Transverse colon (tissue), 4 donors: Measurements from ENCODE around the gene CTNND2. TPM values are rescaled to one million over a fixed set of nuclear protein-coding genes. Genes with fewer than 3 reads are reported as not detected.

Experiments used
- DNase-seq: peaks from one replicate; pipeline ENCODE4 v3.0.0-alpha.2; 2019
- H3K27ac ChIP-seq, 4 donors: fragments of 200-600 bp; sonication (generic); 2 replicates each; pipeline ENCODE4 v1.5.1; 2016 to 2018; ENCODE audit warnings: inconsistent platforms in 4 of 4
- H3K27me3 ChIP-seq: fragments of 200-600 bp; sonication (generic); 2 replicates; pipeline ENCODE4 v1.5.1; 2017; ENCODE audit warnings: inconsistent platforms
- H3K36me3 ChIP-seq, 4 donors: fragments of 200-600 bp; sonication (generic); 2 replicates each; pipeline ENCODE4 v1.5.1; 2017 to 2019; ENCODE audit warnings: inconsistent platforms in 4 of 4
- H3K4me1 ChIP-seq, 4 donors: fragments of 200-600 bp; sonication (generic); 2 replicates each; pipeline ENCODE4 v1.5.1; 2017 to 2020; ENCODE audit warnings: inconsistent platforms in 4 of 4
- H3K4me3 ChIP-seq, 4 donors: fragments of 200-600 bp; sonication (generic); 1 replicate in 1 of 4; 2 replicates in 3 of 4; pipeline versions ENCODE4 v1.5.1 to v1.6.1; 2017 to 2019; ENCODE audit warnings: inconsistent platforms in 4 of 4
- H3K9me3 ChIP-seq, 2 donors: fragments of 200-600 bp; sonication (generic); 2 replicates each; pipeline ENCODE4 v1.5.1; 2017 to 2019; ENCODE audit warnings: inconsistent platforms in 2 of 2
- EP300 ChIP-seq: sonication (generic); formaldehyde crosslinking; IDR thresholded peaks from one replicate; pipeline ENCODE4 v1.6.1; 2017; ENCODE audit warnings: antibody characterized with exemption, low read depth
- POLR2A ChIP-seq: fragments of 450-650 bp; IDR thresholded peaks from one replicate; pipeline ENCODE4 v1.6.1; 2016; ENCODE audit warnings: antibody characterized with exemption, mild to moderate bottlenecking, moderate library complexity
- POLR2AphosphoS5 ChIP-seq, 3 donors: sonication (generic); formaldehyde crosslinking; IDR thresholded peaks; one replicate each; pipeline ENCODE4 v1.6.1; 2016; ENCODE audit warnings: antibody characterized with exemption in 3 of 3
- WGBS, 2 donors: methylation state at CpG; one replicate each; pipeline ENCODE4 v1.1.5; 2018; ENCODE audit warnings: low coverage in 1 of 2; 5-methylcytosine and 5-hydroxymethylcytosine counted together
- in situ Hi-C, 4 donors: fragments of 200-750 bp; cut with MboI; loops; one replicate each; pipeline versions ENCODE4 v1.15.0 to v1.15.1; 2017; ENCODE audit warnings: low sequenced_read_pairs in 3 of 4, low pct_ligation_motif_present in 1 of 4, low pct_unique_long_range_greater_than_20kb in 1 of 4
- intact Hi-C: fragments of 100-400 bp; cut with DNase I; formaldehyde crosslinking; loops from one replicate; pipeline ENCODE4 v1.15.1; 2023; ENCODE audit warnings: low total_unique reads
- total RNA-seq, 4 donors: library from RNA; depleted of rRNA; stranded (reverse); fragments of >200 nt; gene quantifications; one replicate each; pipeline ENCODE4 v1.1.0, GENCODE V29; 2016
- TF ChIP-seq, protein P1 (sequence below), 5 experiments: fragments of 200-600 bp in 3 of 5; fragments of 450-650 bp in 2 of 5; sonication (generic) in 3 of 5; IDR thresholded peaks; 1 replicate in 2 of 5; 2 replicates in 3 of 5; pipeline ENCODE4 v1.5.1; 2016 to 2017; ENCODE audit warnings: antibody characterized with exemption in 5 of 5, inconsistent platforms in 3 of 5, mild to moderate bottlenecking in 2 of 5, moderate library complexity in 1 of 5

The CTNND2 gene
- total RNA-seq, 4 donors from 2014 or later, result 1.9 to 2.1 TPM; not detected in 2

- 61 to 78% methylated on average over 4 to 5 of the region's 5 CpGs for WGBS, 2 donors
- Histone ChIP-seq H3K36me3 (no peaks in the 10 kb centered on the region), H3K27ac (no peak overlapping the region), H3K9me3 (no peaks in the 10 kb centered on the region), H3K4me1 (no peaks in the 10 kb centered on the region), H3K4me3 (no peak overlapping the region), H3K27me3 (no peaks in the 10 kb centered on the region)
- DNase-seq, result no peak
- no peak for TF ChIP-seq EP300
- TF ChIP-seq POLR2AphosphoS5 (IDR thresholded peaks at IDR 0.05), result no peak
- TF ChIP-seq POLR2A, result no peak
- TF ChIP-seq, protein P1, sequence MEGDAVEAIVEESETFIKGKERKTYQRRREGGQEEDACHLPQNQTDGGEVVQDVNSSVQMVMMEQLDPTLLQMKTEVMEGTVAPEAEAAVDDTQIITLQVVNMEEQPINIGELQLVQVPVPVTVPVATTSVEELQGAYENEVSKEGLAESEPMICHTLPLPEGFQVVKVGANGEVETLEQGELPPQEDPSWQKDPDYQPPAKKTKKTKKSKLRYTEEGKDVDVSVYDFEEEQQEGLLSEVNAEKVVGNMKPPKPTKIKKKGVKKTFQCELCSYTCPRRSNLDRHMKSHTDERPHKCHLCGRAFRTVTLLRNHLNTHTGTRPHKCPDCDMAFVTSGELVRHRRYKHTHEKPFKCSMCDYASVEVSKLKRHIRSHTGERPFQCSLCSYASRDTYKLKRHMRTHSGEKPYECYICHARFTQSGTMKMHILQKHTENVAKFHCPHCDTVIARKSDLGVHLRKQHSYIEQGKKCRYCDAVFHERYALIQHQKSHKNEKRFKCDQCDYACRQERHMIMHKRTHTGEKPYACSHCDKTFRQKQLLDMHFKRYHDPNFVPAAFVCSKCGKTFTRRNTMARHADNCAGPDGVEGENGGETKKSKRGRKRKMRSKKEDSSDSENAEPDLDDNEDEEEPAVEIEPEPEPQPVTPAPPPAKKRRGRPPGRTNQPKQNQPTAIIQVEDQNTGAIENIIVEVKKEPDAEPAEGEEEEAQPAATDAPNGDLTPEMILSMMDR (IDR thresholded peaks at IDR 0.05), result no peak
- in situ Hi-C loops (no loop called here), intact Hi-C loops (loop anchor here (5.0 kb wide), 1 partner anchor 1847 kb away; no protein-coding TSS in a partner anchor)
Measured at GRCh38 chr5:11394933-11395332, 509.3 kb downstream of the CTNND2 start.

DNA sequence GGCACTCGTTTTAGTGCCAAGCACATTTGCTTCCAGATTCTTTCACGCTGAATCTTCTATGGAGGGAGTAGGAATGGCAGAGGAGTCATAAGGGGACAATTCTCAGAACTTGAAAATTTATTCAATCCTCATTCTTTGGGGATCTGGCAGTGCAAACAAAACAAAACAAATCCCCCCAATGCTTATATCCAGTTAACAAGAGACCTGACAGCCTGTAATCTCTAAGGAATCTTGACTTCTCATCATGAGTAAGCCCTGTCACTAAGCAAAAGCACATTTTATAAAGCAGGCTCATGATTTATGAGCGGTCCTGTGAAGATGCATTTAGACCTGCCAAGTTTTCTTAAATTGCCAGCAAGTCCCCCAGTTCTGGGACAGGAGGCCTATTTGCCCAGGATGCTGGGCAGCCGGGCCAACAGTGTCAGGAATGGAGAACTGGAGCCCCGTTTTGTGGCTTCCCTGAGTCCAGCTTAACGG lies 513.9 kb downstream of the CTNND2 start:
- DNase-seq, result no peak
- TF ChIP-seq EP300, result no peak
- no peak for TF ChIP-seq POLR2A
- TF ChIP-seq POLR2AphosphoS5 (IDR thresholded peaks at IDR 0.05), result no peak
- TF ChIP-seq, protein P1 (IDR thresholded peaks at IDR 0.05), result no peak
- H3K27me3 ChIP-seq, result peaks cover 25% of the 10 kb centered on the region
- intact Hi-C loops (loop anchor here (5.0 kb wide), 1 partner anchor 1852 kb away; no protein-coding TSS in a partner anchor), in situ Hi-C loops (no loop called here)
- WGBS, 2 donors, result 73 to 80% methylated on average over 6 of the region's 6 CpGs
- H3K9me3 ChIP-seq, result no peaks in the 10 kb centered on the region
- H3K4me1 ChIP-seq, result no peaks in the 10 kb centered on the region
- H3K4me3 ChIP-seq, result no peak overlapping the region
- H3K36me3 ChIP-seq, result no peaks in the 10 kb centered on the region
- no peak overlapping the region for H3K27ac ChIP-seq

DNA sequence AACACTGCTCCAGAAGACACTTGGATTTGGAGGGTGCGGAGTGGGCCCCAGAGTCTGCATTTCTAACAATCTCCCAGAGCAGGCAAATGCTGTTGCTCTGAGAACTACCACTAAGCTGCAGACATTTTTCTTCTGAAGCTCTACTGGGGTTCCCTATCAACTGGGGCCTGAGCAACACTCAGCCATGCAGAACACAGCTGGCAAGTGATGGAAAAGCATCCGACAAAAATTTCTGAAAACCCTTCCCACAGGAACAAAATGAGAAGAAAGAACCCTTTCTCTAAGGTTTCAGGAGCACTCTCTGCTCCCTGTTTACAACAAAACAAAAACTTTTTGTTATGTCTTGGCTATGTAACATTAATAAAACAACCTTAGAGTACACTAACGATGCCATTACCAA lies 516.9 kb downstream of the CTNND2 start:
- 73 to 84% methylated on average over 2 to 3 of the region's 3 CpGs for WGBS, 2 donors
- peaks cover 47% of the 10 kb centered on the region for H3K27me3 ChIP-seq
- no peak overlapping the region for H3K4me3 ChIP-seq
- no peak overlapping the region for H3K27ac ChIP-seq
- in situ Hi-C loops (no loop called here), intact Hi-C loops (no loop called here)
- H3K36me3 ChIP-seq, result no peaks in the 10 kb centered on the region
- no peak for DNase-seq
- no peaks in the 10 kb centered on the region for H3K9me3 ChIP-seq
- TF ChIP-seq POLR2A (no peak), POLR2AphosphoS5 (IDR thresholded peaks at IDR 0.05) (no peak)
- TF ChIP-seq, protein P1 (IDR thresholded peaks at IDR 0.05), result no peak
- peaks cover 0 to 4% (median 2%) of the 10 kb centered on the region in 4 donors for H3K4me1 ChIP-seq

GRCh38 chr5:11386398-11386797 lies 517.8 kb downstream of the CTNND2 start:
- in situ Hi-C loops (no loop called here), intact Hi-C loops (no loop called here)
- Histone ChIP-seq H3K27ac (no peak overlapping the region), H3K4me1 (peaks cover 0 to 4% (median 2%) of the 10 kb centered on the region in 4 donors), H3K4me3 (no peak overlapping the region), H3K9me3 (no peaks in the 10 kb centered on the region), H3K27me3 (peaks cover 47% of the 10 kb centered on the region), H3K36me3 (no peaks in the 10 kb centered on the region)
- 40 to 50% methylated on average over 2 of the region's 2 CpGs for WGBS, 2 donors
- TF ChIP-seq POLR2A, result no peak
- TF ChIP-seq, protein P1 (IDR thresholded peaks at IDR 0.05), result no peak
- TF ChIP-seq EP300, result no peak
- no peak for TF ChIP-seq POLR2AphosphoS5 (IDR thresholded peaks at IDR 0.05)
- DNase-seq, result no peak
